PC-9 (cell line): ENCODE measurements around the gene TRPM5. TPM values are rescaled to one million over a fixed set of nuclear protein-coding genes. Genes with fewer than 3 reads are reported as not detected.

ENCODE experiments used
- BruUV-seq: library from RNA; stranded (reverse); fragments of 400-500 nt; replicated peaks from 2 replicates; lab custom pipeline; 2021; lab: Mats Ljungman, UMichigan
- CTCF ChIA-PET: fragments of 300-600 bp; sonication (Branson Sonifier 250); formaldehyde crosslinking; loops from one replicate; lab custom pipeline; 2022; ENCODE audit warnings: antibody characterized with exemption; lab: Charles Lee
- POLR2A ChIA-PET: fragments of 300-600 bp; sonication (Branson Sonifier 250); formaldehyde crosslinking; loops from one replicate; lab custom pipeline; 2022; ENCODE audit warnings: antibody characterized with exemption; ENCODE audit not compliant: unreplicated experiment; lab: Charles Lee
- DNase-seq, 2 experiments: peaks; one replicate each; pipeline versions ENCODE4 v3.0.0 to v3.0.0-alpha.2; 2015 to 2022; ENCODE audit warnings: mixed read lengths in 1 of 2
- H2AFZ ChIP-seq: fragments of 200-600 bp; sonication (generic); 2 replicates; pipeline ENCODE4 v1.8.1; 2017; ENCODE audit warnings: antibody characterized with exemption
- H3F3A ChIP-seq: fragments of 200-600 bp; sonication (generic); 2 replicates; pipeline ENCODE4 v1.8.1; 2017; ENCODE audit warnings: antibody characterized with exemption, mild to moderate bottlenecking, low read depth; ENCODE audit not compliant: insufficient read depth
- H3K27ac ChIP-seq: fragments of 200-600 bp; sonication (generic); 2 replicates; pipeline ENCODE4 v1.6.1; 2016; ENCODE audit warnings: mixed run types
- H3K27me3 ChIP-seq: fragments of 200-600 bp; sonication (generic); 2 replicates; pipeline ENCODE4 v1.6.1; 2016; ENCODE audit warnings: low read depth, mixed run types; ENCODE audit not compliant: insufficient read depth
- H3K36me3 ChIP-seq: fragments of 200-600 bp; sonication (generic); 2 replicates; pipeline ENCODE4 v1.6.1; 2016; ENCODE audit warnings: low read depth, mixed run types
- H3K4me1 ChIP-seq: fragments of 200-600 bp; sonication (generic); replicated peaks from 2 replicates; pipeline ENCODE4 v1.6.1; 2016; ENCODE audit warnings: mixed run types; ENCODE audit not compliant: insufficient read depth
- H3K4me2 ChIP-seq: fragments of 200-600 bp; sonication (generic); 2 replicates; pipeline ENCODE4 v1.6.1; 2017; ENCODE audit warnings: mixed run types
- H3K4me3 ChIP-seq: fragments of 200-600 bp; sonication (generic); 2 replicates; pipeline ENCODE4 v1.6.1; 2016; ENCODE audit warnings: mixed run types
- H3K79me2 ChIP-seq: fragments of 200-600 bp; sonication (generic); 2 replicates; pipeline ENCODE4 v1.6.1; 2017; ENCODE audit warnings: low read depth, mixed run types
- H3K9me2 ChIP-seq: fragments of 200-600 bp; sonication (generic); 2 replicates; pipeline ENCODE4 v1.8.1; 2017; ENCODE audit warnings: mild to moderate bottlenecking; ENCODE audit not compliant: insufficient read depth
- H3K9me3 ChIP-seq: fragments of 200-600 bp; sonication (generic); 2 replicates; pipeline ENCODE4 v1.8.1; 2016; ENCODE audit warnings: low read depth; ENCODE audit not compliant: insufficient read depth
- H4K20me1 ChIP-seq: fragments of 200-600 bp; sonication (generic); 2 replicates; pipeline ENCODE4 v1.8.1; 2017; ENCODE audit not compliant: insufficient read depth
- CTCF ChIP-seq: fragments of 200-600 bp; sonication (generic); conservative IDR thresholded peaks from 2 replicates; pipeline ENCODE4 v1.6.1; 2017; ENCODE audit warnings: mixed run types, antibody characterized with exemption, mild to moderate bottlenecking, moderate library complexity
- EZH2 ChIP-seq: fragments of 200-600 bp; sonication (generic); IDR thresholded peaks from 2 replicates; pipeline ENCODE4 v1.8.0; 2017; ENCODE audit warnings: antibody characterized with exemption, low read depth
- intact Hi-C: fragments of 100-400 bp; cut with micrococcal nuclease; formaldehyde crosslinking; loops from one replicate; pipeline ENCODE4 v1.10.0; 2022; ENCODE audit not compliant: unreplicated experiment
- total RNA-seq: library from RNA; stranded (reverse); gene quantifications from 2 replicates; pipeline ENCODE4 v1.2.3, GENCODE V29; 2021

The TRPM5 gene
- total RNA-seq, 1 experiment from 2014 or later, result not detected

DNA sequence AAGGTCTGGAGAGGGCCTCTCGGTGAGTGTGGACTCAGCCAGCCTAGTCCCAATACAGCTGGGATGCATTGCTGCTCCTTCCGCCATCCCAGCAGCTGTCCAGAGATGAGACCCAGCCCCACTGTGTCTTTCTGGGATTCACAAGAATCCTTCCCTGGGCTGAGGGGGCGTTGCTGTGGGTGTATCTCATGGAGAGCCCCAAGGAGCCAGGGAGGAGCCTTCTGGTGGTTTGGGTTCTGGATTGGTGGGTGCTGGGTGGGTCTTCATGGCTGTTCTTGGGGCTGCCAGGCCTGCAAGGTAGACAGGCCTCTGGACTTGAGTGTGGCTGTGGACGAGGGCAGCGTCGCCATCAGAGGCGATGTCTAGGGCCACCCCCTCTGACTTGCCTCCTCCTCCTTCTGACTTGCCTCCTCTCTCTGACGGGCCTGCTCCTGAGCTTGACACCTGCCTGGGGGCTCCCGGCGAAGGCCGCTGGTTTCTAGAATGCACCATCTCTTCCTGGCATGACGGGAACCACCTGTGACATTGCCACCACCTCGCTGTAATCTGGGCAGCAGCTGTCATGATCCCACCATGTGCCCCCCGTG lies 17.7 kb upstream of the TRPM5 start:
- no TSS peak for BruUV-seq

GRCh38 chr11:2461253-2461955 lies 17.1 kb upstream of the TRPM5 start:
- intact Hi-C loops, result no loop called here
- no peak overlapping the region for H2AFZ ChIP-seq
- no TSS peak for BruUV-seq
- no peak overlapping the region for H3K27ac ChIP-seq
- H3K4me2 ChIP-seq, result no peak overlapping the region
- TF ChIP-seq CTCF, result no peak
- no peak for TF ChIP-seq EZH2
- H3K4me3 ChIP-seq, result no peak overlapping the region
- no peaks in the 10 kb centered on the region for H3K9me3 ChIP-seq
- no peaks in the 10 kb centered on the region for H3K9me2 ChIP-seq
- CTCF ChIA-PET, result interaction anchor here (0.6 kb wide), 1 partner anchor 629 kb away, joined by 17 read pairs; no protein-coding TSS in a partner anchor
- no peaks in the 10 kb centered on the region for H3K79me2 ChIP-seq
- no peaks in the 10 kb centered on the region for H4K20me1 ChIP-seq
- peaks cover 3% of the 10 kb centered on the region; the same call in 1 of the 2 replicates for H3K27me3 ChIP-seq
- no peak for DNase-seq
- no peaks in the 10 kb centered on the region for H3K36me3 ChIP-seq
- no peaks in the 10 kb centered on the region for H3F3A ChIP-seq
- no peaks in the 10 kb centered on the region for H3K4me1 ChIP-seq
- POLR2A ChIA-PET, result no interaction called here

More for the DNA sequence above, 17.7 kb upstream of the TRPM5 start:
- Histone ChIP-seq H3K9me2 (no peaks in the 10 kb centered on the region), H3F3A (no peaks in the 10 kb centered on the region), H3K36me3 (no peaks in the 10 kb centered on the region), H3K4me3 (no peak overlapping the region), H3K27me3 (peaks cover 3% of the 10 kb centered on the region; the same call in 1 of the 2 replicates), H3K4me1 (no peaks in the 10 kb centered on the region), H3K27ac (no peak overlapping the region), H3K79me2 (no peaks in the 10 kb centered on the region), H3K9me3 (no peaks in the 10 kb centered on the region), H3K4me2 (no peak overlapping the region), H2AFZ (no peak overlapping the region), H4K20me1 (no peaks in the 10 kb centered on the region)
- DNase-seq, result no peak
- CTCF ChIA-PET, result interaction anchor here (0.6 kb wide), 1 partner anchor 630 kb away, joined by 17 read pairs; no protein-coding TSS in a partner anchor
- intact Hi-C loops, result no loop called here
- TF ChIP-seq EZH2 (no peak), CTCF (no peak)
- POLR2A ChIA-PET, result no interaction called here

- no peaks in the 10 kb centered on the region for H3K36me3 ChIP-seq
- ChIA-PET CTCF (no interaction called here), POLR2A (no interaction called here)
- no peak overlapping the region for H3K4me2 ChIP-seq
- TF ChIP-seq EZH2 (no peak), CTCF (no peak)
- intact Hi-C loops, result no loop called here
- H3K4me3 ChIP-seq, result no peak overlapping the region
- H3K9me3 ChIP-seq, result no peaks in the 10 kb centered on the region
- no peaks in the 10 kb centered on the region for H4K20me1 ChIP-seq
- H3K27me3 ChIP-seq, result peaks cover 6% of the 10 kb centered on the region
- H3K79me2 ChIP-seq, result no peaks in the 10 kb centered on the region
- no peaks in the 10 kb centered on the region for H3K9me2 ChIP-seq
- H2AFZ ChIP-seq, result no peak overlapping the region
- no peaks in the 10 kb centered on the region for H3K4me1 ChIP-seq
- no peak for DNase-seq
- H3K27ac ChIP-seq, result no peak overlapping the region
- no TSS peak for BruUV-seq
- H3F3A ChIP-seq, result no peaks in the 10 kb centered on the region
Measured at GRCh38 chr11:2460540-2461252, 16.4 kb upstream of the TRPM5 start.
